ENCODE results near the gene KRT24. TPM values are rescaled to one million over a fixed set of nuclear protein-coding genes. Genes with fewer than 3 reads are reported as not detected.

Gene KRT24
- total RNA-seq, 4 donors from 2014 or later, result 0.17 to 0.52 (median 0.42) TPM; not detected in 1

DNA sequence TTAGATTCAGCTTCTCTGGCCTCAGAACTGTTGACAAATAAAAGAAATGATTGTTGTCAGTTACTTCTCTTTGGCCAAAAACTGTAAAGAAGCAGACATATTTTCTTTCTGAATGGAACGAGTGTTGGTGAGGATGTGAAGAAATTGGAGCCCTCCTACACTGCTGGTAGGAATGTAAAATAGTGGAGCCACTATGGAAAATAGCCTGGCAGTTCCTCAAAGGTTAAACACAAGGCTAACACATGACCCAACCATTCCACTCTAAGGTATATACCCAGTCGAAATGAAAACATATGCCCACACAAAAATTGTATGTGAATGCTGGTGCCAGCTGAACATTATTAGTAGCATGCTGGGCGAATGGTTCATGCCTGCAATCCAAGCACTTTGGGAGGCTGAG lies 14.2 kb upstream of the KRT24 start:
- no peak for TF ChIP-seq EP300 (IDR thresholded peaks at IDR 0.05)
- TF ChIP-seq POLR2A (IDR thresholded peaks at IDR 0.05; ENCODE audit: low read depth), result no peak
- TF ChIP-seq, protein P1, sequence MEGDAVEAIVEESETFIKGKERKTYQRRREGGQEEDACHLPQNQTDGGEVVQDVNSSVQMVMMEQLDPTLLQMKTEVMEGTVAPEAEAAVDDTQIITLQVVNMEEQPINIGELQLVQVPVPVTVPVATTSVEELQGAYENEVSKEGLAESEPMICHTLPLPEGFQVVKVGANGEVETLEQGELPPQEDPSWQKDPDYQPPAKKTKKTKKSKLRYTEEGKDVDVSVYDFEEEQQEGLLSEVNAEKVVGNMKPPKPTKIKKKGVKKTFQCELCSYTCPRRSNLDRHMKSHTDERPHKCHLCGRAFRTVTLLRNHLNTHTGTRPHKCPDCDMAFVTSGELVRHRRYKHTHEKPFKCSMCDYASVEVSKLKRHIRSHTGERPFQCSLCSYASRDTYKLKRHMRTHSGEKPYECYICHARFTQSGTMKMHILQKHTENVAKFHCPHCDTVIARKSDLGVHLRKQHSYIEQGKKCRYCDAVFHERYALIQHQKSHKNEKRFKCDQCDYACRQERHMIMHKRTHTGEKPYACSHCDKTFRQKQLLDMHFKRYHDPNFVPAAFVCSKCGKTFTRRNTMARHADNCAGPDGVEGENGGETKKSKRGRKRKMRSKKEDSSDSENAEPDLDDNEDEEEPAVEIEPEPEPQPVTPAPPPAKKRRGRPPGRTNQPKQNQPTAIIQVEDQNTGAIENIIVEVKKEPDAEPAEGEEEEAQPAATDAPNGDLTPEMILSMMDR (IDR thresholded peaks at IDR 0.05), result no peak
- TF ChIP-seq POLR2AphosphoS5 (IDR thresholded peaks at IDR 0.05), result no peak

DNA sequence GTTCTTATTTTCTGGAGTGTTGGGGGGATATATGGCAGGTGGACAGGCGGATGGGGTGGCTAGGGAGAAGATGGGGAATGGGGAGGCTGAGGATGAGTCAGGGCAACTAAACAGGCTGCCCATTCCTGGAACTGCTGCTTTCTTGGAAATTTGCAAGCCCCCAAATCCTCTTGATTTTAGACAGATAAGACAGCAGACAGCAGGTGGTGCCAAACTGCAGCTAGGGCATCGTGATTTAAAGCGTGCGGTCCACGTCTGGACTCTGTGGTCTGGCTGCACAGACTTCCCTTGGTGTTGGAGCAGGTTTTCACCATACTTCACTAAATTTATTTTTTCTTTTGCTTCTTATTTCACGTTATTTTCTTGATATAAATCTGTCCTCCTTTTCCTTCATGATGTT lies 10.9 kb upstream of the KRT24 start:
- TF ChIP-seq POLR2A (IDR thresholded peaks at IDR 0.05; ENCODE audit: low read depth) (no peak), POLR2AphosphoS5 (IDR thresholded peaks at IDR 0.05) (no peak), EP300 (IDR thresholded peaks at IDR 0.05) (no peak)
- TF ChIP-seq, protein P1 (IDR thresholded peaks at IDR 0.05), result no peak
- H3K9me3 ChIP-seq, result no peaks in the 10 kb centered on the region
- peaks cover 0 to 14% (median 0%) of the 10 kb centered on the region in 4 donors for H3K27me3 ChIP-seq
- DNase-seq (ENCODE audit: extremely low spot score), result no peak
- intact Hi-C loops (cut with DNase I), result no loop called here
- H3K27ac ChIP-seq (replicated peaks in 1 of 4), result no peak overlapping the region
- H3K36me3 ChIP-seq, result no peaks in the 10 kb centered on the region
- whole genome bisulfite sequencing, result 61% methylated on average over 6 of the region's 6 CpGs
- no peak overlapping the region for H3K4me3 ChIP-seq
- H3K4me1 ChIP-seq, result no peaks in the 10 kb centered on the region

More for the DNA sequence above, 14.2 kb upstream of the KRT24 start:
- peaks cover 0 to 14% (median 0%) of the 10 kb centered on the region in 4 donors for H3K27me3 ChIP-seq
- intact Hi-C loops (cut with DNase I), result no loop called here
- no peaks in the 10 kb centered on the region for H3K36me3 ChIP-seq
- H3K4me3 ChIP-seq, result no peak overlapping the region
- no peaks in the 10 kb centered on the region for H3K9me3 ChIP-seq
- no peak for DNase-seq (ENCODE audit: extremely low spot score)
- 64% methylated on average over 3 of the region's 3 CpGs for WGBS
- no peak overlapping the region for H3K27ac ChIP-seq (replicated peaks in 1 of 4)
- H3K4me1 ChIP-seq, result no peaks in the 10 kb centered on the region

DNA sequence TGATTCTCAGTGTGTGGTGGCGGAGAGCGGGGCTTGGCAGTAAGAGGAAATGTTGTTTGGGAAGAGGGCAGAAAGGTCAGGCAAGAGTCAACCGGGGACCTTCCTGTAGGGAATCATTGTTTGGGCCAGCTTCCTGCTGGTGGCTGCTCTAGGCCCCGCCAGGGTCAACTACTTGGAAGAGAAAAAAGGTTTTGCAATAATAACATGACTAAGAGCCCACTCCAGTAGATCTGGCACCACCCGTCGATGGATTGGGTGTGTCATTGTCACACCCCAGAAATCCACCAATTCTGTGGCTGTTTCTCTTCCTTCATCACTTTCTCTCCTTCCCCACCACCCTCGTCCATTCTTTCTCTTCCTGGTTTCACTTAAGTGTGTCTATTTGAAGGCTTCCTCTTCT lies 4.2 kb upstream of the KRT24 start:
- DNase-seq (ENCODE audit: extremely low spot score), result no peak
- Histone ChIP-seq H3K27me3 (peaks cover 0 to 16% (median 0%) of the 10 kb centered on the region in 4 donors), H3K9me3 (no peaks in the 10 kb centered on the region), H3K4me3 (no peak overlapping the region), H3K36me3 (no peaks in the 10 kb centered on the region), H3K27ac (replicated peaks in 1 of 4) (peak overlapping the region; percentile 0 to 60 (median 54)), H3K4me1 (peaks cover 0 to 11% (median 3%) of the 10 kb centered on the region in 4 donors)
- TF ChIP-seq POLR2AphosphoS5 (IDR thresholded peaks at IDR 0.05) (peak; percentile 36 to 45), POLR2A (IDR thresholded peaks at IDR 0.05; ENCODE audit: low read depth) (no peak)
- intact Hi-C loops (cut with DNase I), result no loop called here
- 45% methylated on average over 7 of the region's 7 CpGs for WGBS

DNA sequence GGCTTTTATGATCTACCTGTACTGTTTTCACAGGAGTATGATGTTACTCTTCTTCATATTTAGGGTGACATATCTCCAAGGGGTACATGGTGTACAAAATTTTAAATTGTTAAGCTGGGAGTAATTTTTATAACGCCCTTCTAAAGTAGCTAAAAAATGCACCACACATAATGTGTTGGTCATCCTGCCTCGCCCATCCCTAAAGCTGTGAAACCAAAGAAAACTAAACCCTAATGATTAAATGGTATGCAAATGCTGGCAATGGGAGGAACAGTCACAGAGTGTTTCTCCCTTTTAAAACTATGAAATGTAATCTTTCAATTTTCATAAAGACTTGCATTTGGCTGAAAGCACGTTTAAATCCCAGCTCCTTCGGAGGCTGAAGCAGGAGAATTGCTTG lies 2.0 kb upstream of the KRT24 start:
- TF ChIP-seq EP300 (IDR thresholded peaks at IDR 0.05) (no peak), POLR2A (IDR thresholded peaks at IDR 0.05; ENCODE audit: low read depth) (no peak), POLR2AphosphoS5 (IDR thresholded peaks at IDR 0.05) (no peak)
- TF ChIP-seq, protein P1 (IDR thresholded peaks at IDR 0.05), result no peak
- Histone ChIP-seq H3K36me3 (no peaks in the 10 kb centered on the region), H3K27me3 (peaks cover 0 to 24% (median 0%) of the 10 kb centered on the region in 4 donors), H3K4me1 (peaks cover 0 to 11% (median 3%) of the 10 kb centered on the region in 4 donors), H3K9me3 (no peaks in the 10 kb centered on the region), H3K27ac (replicated peaks in 1 of 4) (no peak overlapping the region), H3K4me3 (no peak overlapping the region)
- no peak for DNase-seq (ENCODE audit: extremely low spot score)
- WGBS, result 70% methylated on average over 4 of the region's 4 CpGs
- intact Hi-C loops (cut with DNase I), result no loop called here

DNA sequence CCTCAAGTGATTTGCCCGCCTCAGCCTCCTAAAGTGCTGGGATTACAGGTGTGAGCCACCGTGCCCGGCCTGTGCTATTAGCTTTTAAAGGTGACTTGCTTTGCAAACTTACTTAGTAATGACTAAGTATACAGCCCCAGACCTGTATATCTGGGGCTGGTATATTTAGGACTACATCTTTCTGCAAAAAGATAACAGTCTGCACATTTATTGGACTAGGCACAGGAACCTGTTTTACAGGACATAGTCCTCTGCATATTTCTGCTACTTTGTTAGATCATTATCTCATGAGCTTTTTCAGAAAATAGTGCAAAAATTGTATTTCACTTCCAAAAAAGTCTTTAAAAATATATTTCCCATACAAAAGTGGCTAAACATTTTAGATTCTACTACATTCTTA lies 1.3 kb downstream of the KRT24 start:
- 80% methylated on average over 2 of the region's 3 CpGs for WGBS
- TF ChIP-seq POLR2AphosphoS5 (IDR thresholded peaks at IDR 0.05) (no peak), EP300 (IDR thresholded peaks at IDR 0.05) (no peak), POLR2A (IDR thresholded peaks at IDR 0.05; ENCODE audit: low read depth) (no peak)
- TF ChIP-seq, protein P1 (IDR thresholded peaks at IDR 0.05), result no peak
- DNase-seq (ENCODE audit: extremely low spot score), result no peak

More for the DNA sequence above, 1.3 kb downstream of the KRT24 start:
- no peak overlapping the region for H3K27ac ChIP-seq (replicated peaks in 1 of 4)
- intact Hi-C loops (cut with DNase I), result no loop called here
- H3K27me3 ChIP-seq, result peaks cover 0 to 37% (median 0%) of the 10 kb centered on the region in 4 donors
- no peak overlapping the region for H3K4me3 ChIP-seq
- H3K4me1 ChIP-seq, result no peaks in the 10 kb centered on the region
- H3K36me3 ChIP-seq, result no peaks in the 10 kb centered on the region
- no peaks in the 10 kb centered on the region for H3K9me3 ChIP-seq

Data from esophagus muscularis mucosa (tissue), 4 donors.